Fibroblast of mammary gland (primary cell): ENCODE measurements around the gene COG7.

Source experiments
- DNase-seq: peaks from one replicate; pipeline ENCODE4 v3.0.0-alpha.2; 2010; ENCODE audit warnings: low read depth
- H3K4me3 ChIP-seq: 2 replicates; pipeline ENCODE4 v1.5.1; 2011; ENCODE audit warnings: low read depth, mild to moderate bottlenecking, low read length, moderate library complexity; ENCODE audit not compliant: control insufficient read depth
- TF ChIP-seq, protein P1 (sequence below): conservative IDR thresholded peaks from 2 replicates; pipeline ENCODE4 v1.5.1; 2011; ENCODE audit warnings: low read depth, low read length, inconsistent platforms; ENCODE audit not compliant: control insufficient read depth, insufficient read depth

Gene COG7

GRCh38 chr16:23416816-23417215, 36.2 kb downstream of the COG7 start:
- TF ChIP-seq, protein P1, sequence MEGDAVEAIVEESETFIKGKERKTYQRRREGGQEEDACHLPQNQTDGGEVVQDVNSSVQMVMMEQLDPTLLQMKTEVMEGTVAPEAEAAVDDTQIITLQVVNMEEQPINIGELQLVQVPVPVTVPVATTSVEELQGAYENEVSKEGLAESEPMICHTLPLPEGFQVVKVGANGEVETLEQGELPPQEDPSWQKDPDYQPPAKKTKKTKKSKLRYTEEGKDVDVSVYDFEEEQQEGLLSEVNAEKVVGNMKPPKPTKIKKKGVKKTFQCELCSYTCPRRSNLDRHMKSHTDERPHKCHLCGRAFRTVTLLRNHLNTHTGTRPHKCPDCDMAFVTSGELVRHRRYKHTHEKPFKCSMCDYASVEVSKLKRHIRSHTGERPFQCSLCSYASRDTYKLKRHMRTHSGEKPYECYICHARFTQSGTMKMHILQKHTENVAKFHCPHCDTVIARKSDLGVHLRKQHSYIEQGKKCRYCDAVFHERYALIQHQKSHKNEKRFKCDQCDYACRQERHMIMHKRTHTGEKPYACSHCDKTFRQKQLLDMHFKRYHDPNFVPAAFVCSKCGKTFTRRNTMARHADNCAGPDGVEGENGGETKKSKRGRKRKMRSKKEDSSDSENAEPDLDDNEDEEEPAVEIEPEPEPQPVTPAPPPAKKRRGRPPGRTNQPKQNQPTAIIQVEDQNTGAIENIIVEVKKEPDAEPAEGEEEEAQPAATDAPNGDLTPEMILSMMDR = no peak
- DNase-seq = no peak

GRCh38 chr16:23414731-23415130, 38.3 kb downstream of the COG7 start:
- TF ChIP-seq, protein P1 = no peak
- no peak overlapping the region for H3K4me3 ChIP-seq
- DNase-seq = no peak

More at GRCh38 chr16:23416816-23417215, 36.2 kb downstream of the COG7 start:
- no peak overlapping the region for H3K4me3 ChIP-seq

DNA sequence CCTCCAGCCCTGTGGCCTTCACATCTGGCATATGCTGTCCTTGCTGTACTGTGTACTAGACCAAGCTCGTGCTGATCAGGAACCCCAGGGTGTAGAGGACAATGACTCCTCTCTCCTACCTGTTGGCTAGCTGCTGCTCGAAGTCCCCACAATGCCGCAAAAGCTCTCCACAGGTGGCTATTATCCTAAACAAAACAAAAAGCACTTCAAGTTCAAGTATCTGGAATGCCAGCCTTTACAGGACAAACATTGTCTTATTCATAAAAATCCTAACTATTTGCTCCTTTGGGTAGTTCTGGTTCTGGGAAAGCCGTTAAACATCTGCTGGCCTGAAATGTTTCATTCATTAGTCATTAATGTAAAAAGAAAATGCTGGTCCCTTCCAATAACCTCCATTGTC, 42.8 kb downstream of the COG7 start:
- no peak overlapping the region for H3K4me3 ChIP-seq
- TF ChIP-seq, protein P1 = no peak
- DNase-seq = no peak

DNA sequence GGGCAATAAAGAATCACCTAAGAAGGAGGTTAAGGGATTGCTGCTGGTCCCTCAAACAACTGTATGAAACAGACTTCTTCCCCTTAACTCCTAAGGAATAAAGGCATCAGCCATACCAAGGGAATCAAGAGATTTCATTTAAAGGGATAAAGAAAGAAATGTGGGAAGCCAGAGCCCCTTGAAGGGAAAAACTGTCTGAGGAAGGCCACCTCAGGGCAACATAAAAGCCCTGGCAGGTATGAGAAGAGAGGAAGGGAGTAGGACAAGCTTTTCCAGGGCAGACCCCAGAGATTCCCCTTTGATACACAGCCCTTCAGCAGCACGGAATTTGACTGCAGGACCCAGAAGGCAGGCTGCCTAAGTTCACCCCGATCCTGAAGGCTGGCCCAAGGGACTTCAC, 43.5 kb downstream of the COG7 start:
- TF ChIP-seq, protein P1 = no peak
- DNase-seq = no peak
- no peak overlapping the region for H3K4me3 ChIP-seq

GRCh38 chr16:23408823-23409298, 44.1 kb downstream of the COG7 start:
- DNase-seq = peak; percentile 72
- H3K4me3 ChIP-seq = no peak overlapping the region
- TF ChIP-seq, protein P1 = no peak

DNA sequence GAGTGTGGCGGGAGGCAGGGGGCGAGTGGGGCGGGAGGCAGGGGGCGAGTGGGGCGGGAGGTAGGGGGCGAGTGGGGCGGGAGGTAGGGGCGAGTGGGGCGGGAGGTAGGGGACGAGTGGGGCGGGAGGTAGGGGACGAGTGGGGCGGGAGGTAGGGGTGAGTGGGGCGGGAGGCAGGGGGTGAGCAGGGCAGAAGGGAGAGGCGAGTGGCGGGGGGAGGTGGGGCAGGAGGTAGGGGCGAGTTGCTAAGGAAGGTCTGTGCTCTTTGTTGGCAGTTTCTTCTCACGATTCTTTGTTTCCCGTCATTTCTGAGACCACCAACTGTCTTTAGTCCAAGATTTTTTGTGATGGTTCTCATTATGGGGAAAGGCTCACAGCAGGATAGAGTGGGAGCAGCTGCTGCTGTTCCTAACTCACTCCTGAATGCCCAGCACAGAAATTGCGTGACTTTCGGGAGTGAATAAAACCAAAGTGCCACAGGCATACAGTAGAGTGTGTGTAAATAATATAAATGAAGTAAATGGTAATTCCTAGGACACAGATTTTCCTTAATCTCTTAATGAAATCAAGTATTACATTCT, 44.7 kb downstream of the COG7 start:
- no peak overlapping the region for H3K4me3 ChIP-seq
- TF ChIP-seq, protein P1 = no peak

DNA sequence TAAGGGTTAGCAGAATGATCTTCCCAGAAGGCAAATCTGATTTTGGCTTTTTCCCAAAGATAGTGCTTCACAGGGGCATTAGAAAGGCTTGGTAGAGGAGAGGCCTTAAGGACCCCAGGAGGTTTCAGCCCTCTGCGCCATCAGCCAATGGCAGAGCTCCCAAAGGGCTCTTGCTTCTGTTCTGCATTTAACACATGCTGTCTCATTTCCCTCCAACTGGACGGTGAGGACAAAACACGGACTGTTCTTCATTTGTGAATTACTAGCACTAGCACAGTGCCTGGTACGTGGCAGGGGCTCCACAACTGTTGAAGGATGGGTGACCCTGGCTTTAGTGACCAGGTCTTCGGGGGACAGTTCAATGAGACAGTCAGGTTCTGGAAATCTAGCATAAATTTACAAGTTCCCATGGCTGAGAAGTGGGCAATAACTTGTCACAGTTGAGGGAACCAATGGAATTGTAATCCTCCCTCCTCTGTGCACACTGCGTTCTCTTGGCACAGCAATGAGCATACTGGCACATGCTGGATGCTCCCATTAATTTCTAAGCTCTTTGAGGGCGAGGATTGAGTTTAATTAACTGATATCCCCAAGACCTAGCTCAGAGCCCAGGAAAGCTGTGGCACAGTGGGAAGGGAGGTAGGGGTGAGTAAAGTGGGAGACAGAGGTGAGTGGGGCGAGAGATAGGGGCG, 45.4 kb downstream of the COG7 start:
- H3K4me3 ChIP-seq = no peak overlapping the region
- TF ChIP-seq, protein P1 = no peak

More for the DNA sequence above, 44.7 kb downstream of the COG7 start:
- no peak for DNase-seq

More for the DNA sequence above, 45.4 kb downstream of the COG7 start:
- no peak for DNase-seq
